Fibroblast of pulmonary artery (primary cell): Measurements from ENCODE around the gene SLC1A7.

Experiments
- DNase-seq: peaks from one replicate; pipeline ENCODE4 v3.0.0-alpha.2; 2010; ENCODE audit warnings: low read depth
- H3K4me3 ChIP-seq: replicated peaks from 2 replicates; pipeline ENCODE4 v1.5.1; 2011; ENCODE audit warnings: low read depth, mild to moderate bottlenecking, control low read depth, low read length, moderate library complexity
- CTCF ChIP-seq: IDR thresholded peaks from 2 replicates; pipeline ENCODE4 v1.5.1; 2011; ENCODE audit warnings: mild to moderate bottlenecking, control low read depth, low read length, inconsistent platforms; ENCODE audit errors: missing control alignments

SLC1A7 gene

GRCh38 chr1:53091841-53092645 is 50.4 kb downstream of the SLC1A7 start:
- H3K4me3 ChIP-seq = no peak overlapping the region
- peak; percentile 26 for DNase-seq
- TF ChIP-seq CTCF = no peak

- no peak overlapping the region for H3K4me3 ChIP-seq
- DNase-seq = no peak
Observed at GRCh38 chr1:53090227-53091147, 52.0 kb downstream of the SLC1A7 start.

GRCh38 chr1:53089478-53090226 is 52.8 kb downstream of the SLC1A7 start:
- no peak for TF ChIP-seq CTCF
- no peak overlapping the region for H3K4me3 ChIP-seq
- DNase-seq = peak; percentile 17

More at GRCh38 chr1:53090227-53091147, 52.0 kb downstream of the SLC1A7 start:
- no peak for TF ChIP-seq CTCF

GRCh38 chr1:53088616-53089300 is 53.7 kb downstream of the SLC1A7 start:
- no peak overlapping the region for H3K4me3 ChIP-seq
- no peak for TF ChIP-seq CTCF
- DNase-seq = no peak

- no peak for TF ChIP-seq CTCF
Observed at GRCh38 chr1:53087332-53088285, 54.8 kb downstream of the SLC1A7 start.

More at GRCh38 chr1:53087332-53088285, 54.8 kb downstream of the SLC1A7 start:
- DNase-seq = no peak
- H3K4me3 ChIP-seq = no peak overlapping the region
